ENCODE measurements around the gene WDR4. TPM values are rescaled to one million over a fixed set of nuclear protein-coding genes. Genes with fewer than 3 reads are reported as not detected.
A peak's percentile ranks its signal among the peaks of the same experiment; 100 is the strongest.

WDR4 gene
- total and polyA plus RNA-seq, 10 of the 15 experiments (the other 5 are each of a cell fraction or from before 2014, with no cell fraction given) = 2.1 to 45.3 (median 18.7) TPM

GRCh38 chr21:42799516-42799915 is 79.8 kb downstream of the WDR4 start (continued):
- TF ChIP-seq, protein P1, sequence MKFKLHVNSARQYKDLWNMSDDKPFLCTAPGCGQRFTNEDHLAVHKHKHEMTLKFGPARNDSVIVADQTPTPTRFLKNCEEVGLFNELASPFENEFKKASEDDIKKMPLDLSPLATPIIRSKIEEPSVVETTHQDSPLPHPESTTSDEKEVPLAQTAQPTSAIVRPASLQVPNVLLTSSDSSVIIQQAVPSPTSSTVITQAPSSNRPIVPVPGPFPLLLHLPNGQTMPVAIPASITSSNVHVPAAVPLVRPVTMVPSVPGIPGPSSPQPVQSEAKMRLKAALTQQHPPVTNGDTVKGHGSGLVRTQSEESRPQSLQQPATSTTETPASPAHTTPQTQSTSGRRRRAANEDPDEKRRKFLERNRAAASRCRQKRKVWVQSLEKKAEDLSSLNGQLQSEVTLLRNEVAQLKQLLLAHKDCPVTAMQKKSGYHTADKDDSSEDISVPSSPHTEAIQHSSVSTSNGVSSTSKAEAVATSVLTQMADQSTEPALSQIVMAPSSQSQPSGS (IDR thresholded peaks at IDR 0.05; ENCODE audit: low read length) = peak; percentile 57; the same call in 1 of the 2 replicates
- TF ChIP-seq NBN (IDR thresholded peaks at IDR 0.05) = 0 out of 2 replicates have a peak, but pooled peaks have one; percentile 24
- TF ChIP-seq, protein P2, sequence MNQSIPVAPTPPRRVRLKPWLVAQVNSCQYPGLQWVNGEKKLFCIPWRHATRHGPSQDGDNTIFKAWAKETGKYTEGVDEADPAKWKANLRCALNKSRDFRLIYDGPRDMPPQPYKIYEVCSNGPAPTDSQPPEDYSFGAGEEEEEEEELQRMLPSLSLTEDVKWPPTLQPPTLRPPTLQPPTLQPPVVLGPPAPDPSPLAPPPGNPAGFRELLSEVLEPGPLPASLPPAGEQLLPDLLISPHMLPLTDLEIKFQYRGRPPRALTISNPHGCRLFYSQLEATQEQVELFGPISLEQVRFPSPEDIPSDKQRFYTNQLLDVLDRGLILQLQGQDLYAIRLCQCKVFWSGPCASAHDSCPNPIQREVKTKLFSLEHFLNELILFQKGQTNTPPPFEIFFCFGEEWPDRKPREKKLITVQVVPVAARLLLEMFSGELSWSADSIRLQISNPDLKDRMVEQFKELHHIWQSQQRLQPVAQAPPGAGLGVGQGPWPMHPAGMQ (IDR thresholded peaks at IDR 0.05; ENCODE audit: borderline replicate concordance) = no peak

Other genes with a start within 250 kb of the WDR4 start
- gene PDE9A, start 225.9 kb downstream of the WDR4 start, total RNA-seq (2014; rRNA removed) = 0.11 and 0.22 TPM in 2 replicates
- 0.36 and 0.51 TPM in 2 replicates for gene PDE9A, start 225.9 kb downstream of the WDR4 start, total RNA-seq (2014; rRNA removed; fragmentation: Illumina TruSeq; extraction: Trizol)
- 0.28 TPM in 1 of 2 replicates, not detected in the other for gene PDE9A, start 225.9 kb downstream of the WDR4 start, total RNA-seq (2021)
- 0.45 and 0.53 TPM in 2 replicates for gene PDE9A, start 225.9 kb downstream of the WDR4 start, polyA plus RNA-seq (2011; rRNA removed)
- 0.24 and 0.32 TPM in 2 replicates for gene PDE9A, start 225.9 kb downstream of the WDR4 start, polyA plus RNA-seq (2014; fragmentation: Illumina TruSeq; extraction: Trizol)
- gene PDE9A, start 225.9 kb downstream of the WDR4 start, polyA plus RNA-seq (2014; fragmentation: Nextera tagmentation; extraction: Ambion mirVana) = under 1 TPM; 0.10 to 0.18 TPM
- gene PDE9A, start 225.9 kb downstream of the WDR4 start, polyA plus RNA-seq (2014; rRNA removed) = 0.08 and 0.29 TPM in 2 replicates
- gene PDE9A, start 225.9 kb downstream of the WDR4 start, polyA plus RNA-seq (2016; fragmentation: Nextera tagmentation; extraction: Ambion mirVana) = under 1 TPM in 1 of 2 experiments, not detected in 1; 0.20 TPM
- gene NDUFV3, start 13.8 kb upstream of the WDR4 start, total RNA-seq (2014; rRNA removed) = 31.6 and 31.9 TPM in 2 replicates
- 32.7 and 34.2 TPM in 2 replicates for gene NDUFV3, start 13.8 kb upstream of the WDR4 start, total RNA-seq (2014; rRNA removed; fragmentation: Illumina TruSeq; extraction: Trizol)
- gene NDUFV3, start 13.8 kb upstream of the WDR4 start, total RNA-seq (2021) = 27.7 and 28.4 TPM in 2 replicates
- gene NDUFV3, start 13.8 kb upstream of the WDR4 start, polyA plus RNA-seq (2011; rRNA removed) = 10.6 and 13.4 TPM in 2 replicates
- 24.8 and 33.3 TPM in 2 replicates for gene NDUFV3, start 13.8 kb upstream of the WDR4 start, polyA plus RNA-seq (2014; fragmentation: Illumina TruSeq; extraction: Trizol)
- 1 to 10 TPM; 7.0 to 9.1 TPM for gene NDUFV3, start 13.8 kb upstream of the WDR4 start, polyA plus RNA-seq (2014; fragmentation: Nextera tagmentation; extraction: Ambion mirVana)
- gene NDUFV3, start 13.8 kb upstream of the WDR4 start, polyA plus RNA-seq (2014; rRNA removed) = 27.6 and 31.3 TPM in 2 replicates
- gene NDUFV3, start 13.8 kb upstream of the WDR4 start, polyA plus RNA-seq (2016; fragmentation: Nextera tagmentation; extraction: Ambion mirVana) = 10 to 100 TPM; 42.2 to 44.7 TPM
- gene ERVH48-1, start 46.1 kb upstream of the WDR4 start, total RNA-seq (2014; rRNA removed) = not detected in 2 replicates
- gene ERVH48-1, start 46.1 kb upstream of the WDR4 start, total RNA-seq (2014; rRNA removed; fragmentation: Illumina TruSeq; extraction: Trizol) = not detected in 2 replicates
- gene ERVH48-1, start 46.1 kb upstream of the WDR4 start, total RNA-seq (2021) = not detected in 2 replicates
- gene ERVH48-1, start 46.1 kb upstream of the WDR4 start, polyA plus RNA-seq (2011; rRNA removed) = not detected in 2 replicates
- 0.03 TPM in 1 of 2 replicates, not detected in the other for gene ERVH48-1, start 46.1 kb upstream of the WDR4 start, polyA plus RNA-seq (2014; fragmentation: Illumina TruSeq; extraction: Trizol)
- gene ERVH48-1, start 46.1 kb upstream of the WDR4 start, polyA plus RNA-seq (2014; fragmentation: Nextera tagmentation; extraction: Ambion mirVana) = not detected
- gene ERVH48-1, start 46.1 kb upstream of the WDR4 start, polyA plus RNA-seq (2014; rRNA removed) = not detected in 2 replicates
- under 1 TPM; 0.13 to 0.30 TPM for gene ERVH48-1, start 46.1 kb upstream of the WDR4 start, polyA plus RNA-seq (2016; fragmentation: Nextera tagmentation; extraction: Ambion mirVana)
- 6.9 and 10.0 TPM in 2 replicates for gene PKNOX1, start 95.0 kb upstream of the WDR4 start, total RNA-seq (2014; rRNA removed)
- gene PKNOX1, start 95.0 kb upstream of the WDR4 start, total RNA-seq (2014; rRNA removed; fragmentation: Illumina TruSeq; extraction: Trizol) = 7.3 and 7.7 TPM in 2 replicates
- 11.9 and 13.3 TPM in 2 replicates for gene PKNOX1, start 95.0 kb upstream of the WDR4 start, total RNA-seq (2021)
- 21.4 and 23.7 TPM in 2 replicates for gene PKNOX1, start 95.0 kb upstream of the WDR4 start, polyA plus RNA-seq (2011; rRNA removed)
- gene PKNOX1, start 95.0 kb upstream of the WDR4 start, polyA plus RNA-seq (2014; fragmentation: Illumina TruSeq; extraction: Trizol) = 10.5 and 16.0 TPM in 2 replicates
- 10 to 100 TPM in 1 of 2 experiments, 1 to 10 TPM in 1; 9.5 to 11.3 TPM for gene PKNOX1, start 95.0 kb upstream of the WDR4 start, polyA plus RNA-seq (2014; fragmentation: Nextera tagmentation; extraction: Ambion mirVana)
- 14.4 and 14.8 TPM in 2 replicates for gene PKNOX1, start 95.0 kb upstream of the WDR4 start, polyA plus RNA-seq (2014; rRNA removed)
- 10 to 100 TPM; 20.8 to 22.9 TPM for gene PKNOX1, start 95.0 kb upstream of the WDR4 start, polyA plus RNA-seq (2016; fragmentation: Nextera tagmentation; extraction: Ambion mirVana)
- 2.2 and 2.9 TPM in 2 replicates for gene CBS, start 196.3 kb upstream of the WDR4 start, total RNA-seq (2014; rRNA removed)
- gene CBS, start 196.3 kb upstream of the WDR4 start, total RNA-seq (2014; rRNA removed; fragmentation: Illumina TruSeq; extraction: Trizol) = 0.69 and 1.0 TPM in 2 replicates
- 4.2 and 4.8 TPM in 2 replicates for gene CBS, start 196.3 kb upstream of the WDR4 start, total RNA-seq (2021)
- 0.19 and 0.29 TPM in 2 replicates for gene CBS, start 196.3 kb upstream of the WDR4 start, polyA plus RNA-seq (2011; rRNA removed)
- 0.63 and 1.2 TPM in 2 replicates for gene CBS, start 196.3 kb upstream of the WDR4 start, polyA plus RNA-seq (2014; fragmentation: Illumina TruSeq; extraction: Trizol)
- under 1 TPM; 0.10 to 0.20 TPM for gene CBS, start 196.3 kb upstream of the WDR4 start, polyA plus RNA-seq (2014; fragmentation: Nextera tagmentation; extraction: Ambion mirVana)
- gene CBS, start 196.3 kb upstream of the WDR4 start, polyA plus RNA-seq (2014; rRNA removed) = 2.1 and 3.5 TPM in 2 replicates
- 1 to 10 TPM; 4.0 to 4.4 TPM for gene CBS, start 196.3 kb upstream of the WDR4 start, polyA plus RNA-seq (2016; fragmentation: Nextera tagmentation; extraction: Ambion mirVana)
- 30.3 and 38.4 TPM in 2 replicates for gene U2AF1, start 228.0 kb upstream of the WDR4 start, total RNA-seq (2014; rRNA removed)
- 21.1 and 21.5 TPM in 2 replicates for gene U2AF1, start 228.0 kb upstream of the WDR4 start, total RNA-seq (2014; rRNA removed; fragmentation: Illumina TruSeq; extraction: Trizol)
- gene U2AF1, start 228.0 kb upstream of the WDR4 start, total RNA-seq (2021) = 8.6 and 14.4 TPM in 2 replicates
- gene U2AF1, start 228.0 kb upstream of the WDR4 start, polyA plus RNA-seq (2011; rRNA removed) = 31.4 and 34.1 TPM in 2 replicates
- gene U2AF1, start 228.0 kb upstream of the WDR4 start, polyA plus RNA-seq (2014; fragmentation: Illumina TruSeq; extraction: Trizol) = 57.3 and 103 TPM in 2 replicates
- gene U2AF1, start 228.0 kb upstream of the WDR4 start, polyA plus RNA-seq (2014; fragmentation: Nextera tagmentation; extraction: Ambion mirVana) = 10 to 100 TPM; 48.4 to 71.7 TPM
- gene U2AF1, start 228.0 kb upstream of the WDR4 start, polyA plus RNA-seq (2014; rRNA removed) = 108 and 161 TPM in 2 replicates
- gene U2AF1, start 228.0 kb upstream of the WDR4 start, polyA plus RNA-seq (2016; fragmentation: Nextera tagmentation; extraction: Ambion mirVana) = 100 to 1,000 TPM; 135 to 182 TPM